HUDEP-2 (cell line): ENCODE measurements around the gene ZNF524.

Source experiments
- DNase-seq, 76 experiments: peaks; one replicate each; lab custom pipeline; 2025; ENCODE audit not compliant: unreplicated experiment in 76 of 76; lab: John Stamatoyannopoulos, UW

Gene ZNF524

GRCh38 chr19:55640577-55641425 lies 40.7 kb downstream of the ZNF524 start, which contains the start of gene ZNF580:
TSS of gene ZNF580 (plus strand) at chr19:55641002. CDS start at chr19:55642509, 1,507 bp downstream.
- DNase-seq: peak in 74 of 76 experiments; percentile 49 to 99 (median 82)

- peak in 8 of 76 experiments; percentile 18 to 65 (median 38) for DNase-seq
Measured at GRCh38 chr19:55641426-55642152, 41.5 kb downstream of the ZNF524 start.

GRCh38 chr19:55642153-55643002 lies 42.3 kb downstream of the ZNF524 start:
- peak in 18 of 76 experiments; percentile 16 to 57 (median 32) for DNase-seq

- DNase-seq: peak in 70 of 76 experiments; percentile 15 to 85 (median 71)
Measured at GRCh38 chr19:55643003-55643886, 43.2 kb downstream of the ZNF524 start, which contains the start of gene ZNF581. TSS of gene ZNF581 (plus strand) at chr19:55643649. CDS start at chr19:55644572, 923 bp downstream.

GRCh38 chr19:55643887-55644176 lies 43.7 kb downstream of the ZNF524 start:
- peak in 4 of 76 experiments; percentile 37 to 53 (median 44) for DNase-seq

- DNase-seq: peak in 1 of 76 experiments; percentile 53
Measured at GRCh38 chr19:55644191-55644833, 44.2 kb downstream of the ZNF524 start.

GRCh38 chr19:55644842-55645511 lies 44.9 kb downstream of the ZNF524 start:
- DNase-seq: no peak

- no peak for DNase-seq
Measured at GRCh38 chr19:55645512-55645881, 45.4 kb downstream of the ZNF524 start.

GRCh38 chr19:55646889-55647731 lies 47.0 kb downstream of the ZNF524 start:
- peak in 2 of 76 experiments; percentile 12 to 14 for DNase-seq

- peak in 46 of 76 experiments; percentile 9 to 74 (median 46) for DNase-seq
Measured at GRCh38 chr19:55647732-55648584, 47.9 kb downstream of the ZNF524 start, which contains the start of gene CCDC106. TSS of gene CCDC106 (plus strand) at chr19:55648212. CDS start at chr19:55649047, 835 bp downstream.

- peak in 1 of 76 experiments; percentile 37 for DNase-seq
Measured at GRCh38 chr19:55648585-55649267, 48.6 kb downstream of the ZNF524 start.

GRCh38 chr19:55649268-55650125 lies 49.4 kb downstream of the ZNF524 start:
- DNase-seq: no peak

GRCh38 chr19:55650126-55650557 lies 50.1 kb downstream of the ZNF524 start:
- DNase-seq: no peak

GRCh38 chr19:55650602-55651230 lies 50.6 kb downstream of the ZNF524 start:
- no peak for DNase-seq

- no peak for DNase-seq
Measured at GRCh38 chr19:55651236-55651635, 51.1 kb downstream of the ZNF524 start.
